Loucy (cell line): ENCODE results near the gene GAS7.

Source experiments
- H2AFZ ChIP-seq: fragments of 200-600 bp; sonication (generic); 2 replicates; pipeline ENCODE4 v1.6.0; 2016; ENCODE audit warnings: antibody characterized with exemption, mild to moderate bottlenecking, low read length, moderate library complexity
- H3F3A ChIP-seq: fragments of 200-600 bp; 2 replicates; pipeline ENCODE4 v1.6.0; 2016; ENCODE audit warnings: antibody characterized with exemption, low read depth, mild to moderate bottlenecking
- H3K27me3 ChIP-seq: fragments of 200-600 bp; sonication (generic); 2 replicates; pipeline ENCODE4 v1.6.1; 2014; ENCODE audit warnings: low read length, mild to moderate bottlenecking; ENCODE audit not compliant: insufficient read depth, poor library complexity, severe bottlenecking
- H3K36me3 ChIP-seq: fragments of 200-600 bp; sonication (generic); 2 replicates; pipeline ENCODE4 v1.6.1; 2016; ENCODE audit warnings: low read length; ENCODE audit not compliant: insufficient read depth
- H3K4me1 ChIP-seq: fragments of 200-600 bp; sonication (generic); 2 replicates; pipeline ENCODE4 v1.5.1; 2014; ENCODE audit warnings: low read length, mild to moderate bottlenecking; ENCODE audit not compliant: insufficient read depth, poor library complexity, severe bottlenecking
- H3K4me2 ChIP-seq: fragments of 200-600 bp; sonication (generic); 2 replicates; pipeline ENCODE4 v1.6.0; 2014; ENCODE audit warnings: antibody characterized with exemption, low read length, low read depth, mild to moderate bottlenecking; ENCODE audit not compliant: poor library complexity, severe bottlenecking
- H3K4me3 ChIP-seq: fragments of 200-600 bp; sonication (generic); 2 replicates; pipeline ENCODE4 v1.5.1; 2014; ENCODE audit warnings: low read length, mild to moderate bottlenecking, mixed read lengths; ENCODE audit not compliant: poor library complexity, severe bottlenecking
- H3K79me2 ChIP-seq: fragments of 200-600 bp; sonication (generic); 2 replicates; pipeline ENCODE4 v1.6.1; 2014; ENCODE audit warnings: low read length; ENCODE audit not compliant: insufficient read depth
- H3K9ac ChIP-seq: fragments of 200-600 bp; sonication (generic); 2 replicates; pipeline ENCODE4 v1.6.0; 2014; ENCODE audit warnings: mild to moderate bottlenecking, low read depth, low read length, moderate library complexity; ENCODE audit not compliant: poor library complexity, severe bottlenecking
- H3K9me2 ChIP-seq: fragments of 200-600 bp; sonication (generic); replicated peaks from 2 replicates; pipeline ENCODE4 v1.6.1; 2016; ENCODE audit warnings: low read depth, low read length, mixed read lengths
- H3K9me3 ChIP-seq: fragments of 200-600 bp; sonication (generic); 2 replicates; pipeline ENCODE4 v1.6.1; 2014; ENCODE audit warnings: mild to moderate bottlenecking, antibody characterized with exemption, low read length, low read depth; ENCODE audit not compliant: insufficient read depth
- H4K20me1 ChIP-seq: fragments of 200-600 bp; sonication (generic); 2 replicates; pipeline ENCODE4 v1.6.0; 2014; ENCODE audit warnings: antibody characterized with exemption, low read length, mild to moderate bottlenecking; ENCODE audit not compliant: insufficient read depth, poor library complexity, severe bottlenecking
- EZH2phosphoT487 ChIP-seq: fragments of 200-600 bp; IDR thresholded peaks from 2 replicates; pipeline ENCODE4 v1.6.1; 2018; ENCODE audit warnings: antibody characterized with exemption, mild to moderate bottlenecking, moderate library complexity, borderline replicate concordance
- TF ChIP-seq, protein P1 (sequence below): fragments of 200-600 bp; sonication (generic); conservative IDR thresholded peaks from 2 replicates; pipeline ENCODE4 v1.5.1; 2014; ENCODE audit warnings: mild to moderate bottlenecking, antibody characterized with exemption, low read length

GAS7 gene

DNA sequence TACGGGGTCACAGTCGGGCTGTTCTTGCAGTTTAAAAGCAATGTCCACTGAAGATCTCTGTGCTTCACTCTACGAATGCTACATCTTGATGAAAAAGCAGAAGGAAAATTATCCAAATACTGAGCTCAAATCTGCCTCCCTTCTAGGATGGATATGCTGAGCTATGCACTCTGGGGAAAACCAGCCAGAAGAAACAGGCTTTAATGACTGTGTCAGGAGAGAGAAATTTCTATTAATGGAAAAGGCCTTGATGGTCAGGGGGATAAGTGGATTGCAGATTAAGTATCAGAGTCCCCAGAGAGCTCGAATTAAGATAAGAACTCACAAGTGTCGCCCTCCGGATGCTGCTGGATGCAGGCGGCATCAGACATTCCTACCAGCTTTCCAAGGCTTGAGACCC is 253.7 kb downstream of the GAS7 start:
- Histone ChIP-seq H4K20me1 (no peaks in the 10 kb centered on the region), H3K9ac (no peak overlapping the region), H2AFZ (no peak overlapping the region), H3K4me3 (no peak overlapping the region), H3F3A (no peaks in the 10 kb centered on the region), H3K36me3 (peaks cover 67% of the 10 kb centered on the region; the same call in 1 of the 2 replicates), H3K4me2 (no peak overlapping the region), H3K27me3 (no peaks in the 10 kb centered on the region), H3K9me2 (no peaks in the 10 kb centered on the region), H3K79me2 (no peaks in the 10 kb centered on the region), H3K4me1 (no peaks in the 10 kb centered on the region), H3K9me3 (no peaks in the 10 kb centered on the region)
- TF ChIP-seq, protein P1, sequence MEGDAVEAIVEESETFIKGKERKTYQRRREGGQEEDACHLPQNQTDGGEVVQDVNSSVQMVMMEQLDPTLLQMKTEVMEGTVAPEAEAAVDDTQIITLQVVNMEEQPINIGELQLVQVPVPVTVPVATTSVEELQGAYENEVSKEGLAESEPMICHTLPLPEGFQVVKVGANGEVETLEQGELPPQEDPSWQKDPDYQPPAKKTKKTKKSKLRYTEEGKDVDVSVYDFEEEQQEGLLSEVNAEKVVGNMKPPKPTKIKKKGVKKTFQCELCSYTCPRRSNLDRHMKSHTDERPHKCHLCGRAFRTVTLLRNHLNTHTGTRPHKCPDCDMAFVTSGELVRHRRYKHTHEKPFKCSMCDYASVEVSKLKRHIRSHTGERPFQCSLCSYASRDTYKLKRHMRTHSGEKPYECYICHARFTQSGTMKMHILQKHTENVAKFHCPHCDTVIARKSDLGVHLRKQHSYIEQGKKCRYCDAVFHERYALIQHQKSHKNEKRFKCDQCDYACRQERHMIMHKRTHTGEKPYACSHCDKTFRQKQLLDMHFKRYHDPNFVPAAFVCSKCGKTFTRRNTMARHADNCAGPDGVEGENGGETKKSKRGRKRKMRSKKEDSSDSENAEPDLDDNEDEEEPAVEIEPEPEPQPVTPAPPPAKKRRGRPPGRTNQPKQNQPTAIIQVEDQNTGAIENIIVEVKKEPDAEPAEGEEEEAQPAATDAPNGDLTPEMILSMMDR, result no peak
- TF ChIP-seq EZH2phosphoT487, result no peak

DNA sequence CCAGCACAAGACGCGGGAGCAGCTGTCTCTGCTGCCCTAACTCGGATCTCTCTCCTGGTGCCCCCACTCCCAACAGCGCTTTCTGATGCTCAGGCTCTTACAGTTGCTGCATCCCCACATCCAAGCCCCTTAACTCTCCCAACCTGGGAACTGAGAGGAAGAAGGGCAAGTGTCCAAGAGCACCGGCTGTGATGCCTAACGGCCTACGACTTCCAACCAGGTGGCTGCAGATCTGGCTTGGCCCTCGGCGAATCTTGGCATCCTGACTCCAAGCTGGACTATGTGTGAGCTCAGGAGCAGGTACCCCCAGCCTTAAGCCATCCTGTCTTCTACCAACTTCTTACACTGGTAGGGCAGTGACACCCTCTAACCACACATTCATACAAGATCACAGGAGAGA is 255.1 kb downstream of the GAS7 start:
- no peak overlapping the region for H3K4me3 ChIP-seq
- TF ChIP-seq, protein P1, result no peak
- no peak for TF ChIP-seq EZH2phosphoT487
- peaks cover 80% of the 10 kb centered on the region for H3K36me3 ChIP-seq
- H3K4me1 ChIP-seq, result no peaks in the 10 kb centered on the region
- no peak overlapping the region for H3K4me2 ChIP-seq
- H2AFZ ChIP-seq, result no peak overlapping the region
- no peaks in the 10 kb centered on the region for H3K27me3 ChIP-seq
- no peaks in the 10 kb centered on the region for H3F3A ChIP-seq
- no peaks in the 10 kb centered on the region; the same call in 1 of the 2 replicates for H3K9me3 ChIP-seq
- no peaks in the 10 kb centered on the region for H3K9me2 ChIP-seq
- H4K20me1 ChIP-seq, result no peaks in the 10 kb centered on the region
- no peaks in the 10 kb centered on the region for H3K79me2 ChIP-seq
- H3K9ac ChIP-seq, result no peak overlapping the region

DNA sequence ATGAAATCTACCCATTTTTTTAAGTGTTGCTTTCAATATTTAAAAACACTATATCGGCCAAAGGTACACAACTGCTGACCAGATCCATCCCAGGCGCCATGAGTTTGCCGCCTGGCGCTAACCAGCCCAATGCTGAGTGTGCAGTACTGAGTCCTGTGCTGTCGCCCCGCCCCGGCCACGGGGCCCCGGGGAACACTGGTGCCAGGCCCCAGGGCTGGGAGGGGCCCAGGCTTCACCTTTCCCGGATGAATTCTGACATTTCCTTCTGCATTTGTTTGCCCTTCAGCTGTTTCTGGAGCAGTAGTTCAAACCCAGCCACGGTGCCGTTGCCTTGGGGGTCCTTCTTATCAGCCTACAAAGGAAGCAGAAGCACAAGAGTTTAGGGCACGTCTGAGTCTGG is 255.5 kb downstream of the GAS7 start:
- H3K4me2 ChIP-seq, result no peak overlapping the region
- no peak overlapping the region for H2AFZ ChIP-seq
- H3K36me3 ChIP-seq, result peaks cover 84% of the 10 kb centered on the region
- no peaks in the 10 kb centered on the region for H3K9me2 ChIP-seq
- H3K27me3 ChIP-seq, result no peaks in the 10 kb centered on the region
- TF ChIP-seq, protein P1, result no peak
- no peak for TF ChIP-seq EZH2phosphoT487
- no peaks in the 10 kb centered on the region for H3F3A ChIP-seq
- no peak overlapping the region for H3K4me3 ChIP-seq
- H3K9me3 ChIP-seq, result no peaks in the 10 kb centered on the region; the same call in 1 of the 2 replicates
- H4K20me1 ChIP-seq, result no peaks in the 10 kb centered on the region
- no peaks in the 10 kb centered on the region for H3K4me1 ChIP-seq
- H3K9ac ChIP-seq, result no peak overlapping the region
- no peaks in the 10 kb centered on the region for H3K79me2 ChIP-seq
